ENCODE data around the gene SNX20. TPM values are rescaled to one million over a fixed set of nuclear protein-coding genes. Genes with fewer than 3 reads are reported as not detected.

SNX20 gene
- total RNA-seq, 2 experiments from 2014 or later, result 43.3 to 48.9 TPM

DNA sequence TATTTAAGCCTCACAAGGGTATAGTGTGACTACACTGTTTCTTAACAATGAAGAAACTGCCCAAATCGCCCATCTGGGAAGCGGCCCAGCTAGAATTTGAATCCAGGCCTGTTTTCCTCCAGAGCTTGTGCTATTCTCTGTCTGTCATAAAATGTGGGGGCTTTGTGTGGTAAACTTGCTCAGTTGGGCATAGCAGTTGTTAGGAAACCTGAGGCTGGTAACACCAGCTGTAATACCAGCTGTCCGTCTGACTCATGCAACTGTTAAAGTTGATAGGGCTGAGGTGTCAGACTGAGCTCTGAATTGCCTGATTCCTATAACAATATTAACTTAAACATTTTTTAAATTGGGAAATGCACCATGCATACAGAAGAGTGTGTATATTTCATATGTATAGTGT is 21.6 kb upstream of the SNX20 start:
- Mint-ChIP-seq H3K36me3 (ENCODE audit: low read depth) (peaks cover 36% of the 10 kb centered on the region), H3K27me3 (no peaks in the 10 kb centered on the region), H3K9me3 (ENCODE audit: low read depth) (peaks cover 17% of the 10 kb centered on the region), H3K27ac (no peak overlapping the region), H3K4me1 (peaks cover 63% of the 10 kb centered on the region), H3K4me3 (no peak overlapping the region)
- DNase-seq (no peak), ATAC-seq (no peak)
- POLR2A ChIA-PET, result no interaction called here
- CTCF ChIA-PET, result interaction anchor here (0.7 to 2.4 kb wide), 7 partner anchors 26 to 104 kb away, joined by 3 to 11 read pairs (median 4); no protein-coding TSS in a partner anchor
- intact Hi-C loops (cut with DNase I, micrococcal nuclease), result no loop called here

- Mint-ChIP-seq H3K4me1 (peaks cover 70% of the 10 kb centered on the region), H3K27ac (peak overlapping the region; percentile 88), H3K27me3 (no peaks in the 10 kb centered on the region), H3K4me3 (peak overlapping the region; percentile 71), H3K9me3 (ENCODE audit: low read depth) (peaks cover 8% of the 10 kb centered on the region), H3K36me3 (ENCODE audit: low read depth) (peaks cover 22% of the 10 kb centered on the region)
- DNase-seq, result peak; percentile 82
- ATAC-seq, result peak; percentile 80
- ChIA-PET POLR2A (interaction anchor here (0.6 to 1.4 kb wide), 6 partner anchors 8 to 44 kb away, joined by 3 to 4 read pairs (median 3); partner anchors contain the start of gene CYLD), CTCF (interaction anchor here (0.8 to 2.0 kb wide), 10 partner anchors 20 to 107 kb away, joined by 3 to 10 read pairs (median 3); partner anchors contain the start of gene CYLD)
- intact Hi-C loops (cut with DNase I, micrococcal nuclease), result loop anchor here (1.0 to 5.0 kb wide), 2 partner anchors 42 to 43 kb away; partner anchors contain the start of gene CYLD (in 1 of the 2)
Observed at GRCh38 chr16:50699326-50700159, 18.4 kb upstream of the SNX20 start.

GRCh38 chr16:50697881-50698767 is 17.0 kb upstream of the SNX20 start:
- DNase-seq, result peak; percentile 76
- intact Hi-C loops (cut with DNase I, micrococcal nuclease), result loop anchor here (1.0 to 5.0 kb wide), 3 partner anchors 14 to 44 kb away; partner anchors contain the start of genes CYLD (in 1 of the 2) and SNX20 (in 1 of the 2)
- H3K9me3 Mint-ChIP-seq (ENCODE audit: low read depth), result no peaks in the 10 kb centered on the region
- H3K27me3 Mint-ChIP-seq, result no peaks in the 10 kb centered on the region
- H3K27ac Mint-ChIP-seq, result peak overlapping the region; percentile 88
- POLR2A ChIA-PET, result interaction anchor here (1.3 kb wide), 1 partner anchor 31 kb away, joined by 3 read pairs; no protein-coding TSS in a partner anchor
- ATAC-seq, result peak; percentile 44
- peak overlapping the region; percentile 71 for H3K4me3 Mint-ChIP-seq
- peaks cover 11% of the 10 kb centered on the region for H3K36me3 Mint-ChIP-seq (ENCODE audit: low read depth)
- CTCF ChIA-PET, result interaction anchor here (0.7 to 1.8 kb wide), 8 partner anchors 13 to 108 kb away, joined by 3 to 6 read pairs (median 4); partner anchors contain the start of gene CYLD
- peaks cover 79% of the 10 kb centered on the region for H3K4me1 Mint-ChIP-seq

DNA sequence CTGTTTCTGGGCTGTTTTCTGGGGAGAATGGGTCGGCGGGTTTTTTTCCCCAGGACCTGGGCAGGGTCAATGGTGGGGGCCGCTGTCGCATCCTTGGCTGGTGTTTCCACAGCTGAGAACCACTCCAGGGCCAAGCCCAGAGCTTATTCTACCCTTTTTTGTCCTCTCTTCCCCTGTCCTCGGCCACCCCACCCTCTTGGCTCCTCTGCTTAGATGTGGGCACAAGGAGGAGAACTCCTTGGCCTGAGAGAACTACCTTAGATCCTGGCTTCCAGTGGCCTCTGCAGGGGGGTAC is 16.3 kb upstream of the SNX20 start:
- Mint-ChIP-seq H3K27me3 (no peaks in the 10 kb centered on the region), H3K4me3 (peak overlapping the region; percentile 71), H3K9me3 (ENCODE audit: low read depth) (no peaks in the 10 kb centered on the region), H3K36me3 (ENCODE audit: low read depth) (peaks cover 10% of the 10 kb centered on the region), H3K4me1 (peaks cover 82% of the 10 kb centered on the region), H3K27ac (peak overlapping the region; percentile 88)
- DNase-seq, result no peak
- intact Hi-C loops (cut with DNase I, micrococcal nuclease), result loop anchor here in 1 of 2 experiments (5.0 kb wide), 1 partner anchor 45 kb away; the partner anchor contains the start of gene CYLD
- ATAC-seq, result no peak
- CTCF ChIA-PET, result interaction anchor here (1.1 to 1.8 kb wide), 8 partner anchors 12 to 44 kb away, joined by 3 to 6 read pairs (median 4); partner anchors contain the start of genes CYLD and SNX20
- POLR2A ChIA-PET, result interaction anchor here (1.3 kb wide), 1 partner anchor 17 kb away, joined by 4 read pairs; the partner anchor contains the start of gene SNX20

DNA sequence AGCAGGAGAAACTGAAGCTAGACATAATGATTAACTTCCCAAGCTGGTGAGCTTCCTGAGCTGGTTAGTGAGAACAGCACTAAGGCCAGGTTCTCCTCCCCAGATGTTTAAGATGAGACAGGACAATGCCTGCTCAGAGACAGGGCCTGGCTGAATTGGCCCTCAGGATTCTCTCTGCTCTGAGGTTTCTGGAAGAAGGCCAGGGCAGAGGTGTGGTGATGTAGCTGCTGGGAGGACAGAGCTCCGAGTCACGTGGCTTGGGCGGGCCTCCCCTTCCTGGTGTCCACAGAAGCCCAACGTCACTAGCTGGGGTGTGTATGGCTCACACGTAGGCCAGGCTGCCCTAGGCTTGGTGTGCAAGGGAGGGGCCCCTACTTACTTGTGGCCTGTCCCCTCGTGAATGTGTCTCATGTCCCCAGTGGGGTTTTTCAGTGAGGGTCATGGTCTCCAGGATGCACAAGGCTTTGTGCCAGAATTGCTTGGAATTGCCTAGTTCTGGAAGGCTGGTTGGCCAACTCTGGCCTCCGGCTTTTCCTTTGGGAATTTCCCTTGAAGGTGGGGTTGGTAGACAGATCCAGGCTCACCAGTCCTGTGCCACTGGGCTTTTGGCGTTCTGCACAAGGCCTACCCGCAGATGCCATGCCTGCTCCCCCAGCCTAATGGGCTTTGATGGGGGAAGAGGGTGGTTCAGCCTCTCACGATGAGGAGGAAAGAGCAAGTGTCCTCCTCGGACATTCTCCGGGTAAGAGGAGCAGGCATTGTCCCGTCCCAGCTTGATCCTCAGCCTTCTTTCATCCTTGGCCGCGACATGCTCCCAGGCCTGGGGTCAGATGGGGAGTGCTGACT is 15.7 kb upstream of the SNX20 start:
- Mint-ChIP-seq H3K4me3 (peak overlapping the region; percentile 71), H3K4me1 (peaks cover 83% of the 10 kb centered on the region), H3K27ac (peak overlapping the region; percentile 88), H3K9me3 (ENCODE audit: low read depth) (no peaks in the 10 kb centered on the region), H3K27me3 (no peaks in the 10 kb centered on the region), H3K36me3 (ENCODE audit: low read depth) (peaks cover 10% of the 10 kb centered on the region)
- DNase-seq (peak; percentile 81), ATAC-seq (peak; percentile 51)
- POLR2A ChIA-PET, result interaction anchor here (1.3 kb wide), 1 partner anchor 16 kb away, joined by 4 read pairs; the partner anchor contains the start of gene SNX20
- CTCF ChIA-PET, result interaction anchor here (0.7 to 1.8 kb wide), 9 partner anchors 9 to 110 kb away, joined by 3 to 6 read pairs (median 4); partner anchors contain the start of gene SNX20
- intact Hi-C loops (cut with DNase I, micrococcal nuclease), result loop anchor here in 1 of 2 experiments (1.0 to 5.0 kb wide), 2 partner anchors 11 to 46 kb away; partner anchors contain the start of gene CYLD

DNA sequence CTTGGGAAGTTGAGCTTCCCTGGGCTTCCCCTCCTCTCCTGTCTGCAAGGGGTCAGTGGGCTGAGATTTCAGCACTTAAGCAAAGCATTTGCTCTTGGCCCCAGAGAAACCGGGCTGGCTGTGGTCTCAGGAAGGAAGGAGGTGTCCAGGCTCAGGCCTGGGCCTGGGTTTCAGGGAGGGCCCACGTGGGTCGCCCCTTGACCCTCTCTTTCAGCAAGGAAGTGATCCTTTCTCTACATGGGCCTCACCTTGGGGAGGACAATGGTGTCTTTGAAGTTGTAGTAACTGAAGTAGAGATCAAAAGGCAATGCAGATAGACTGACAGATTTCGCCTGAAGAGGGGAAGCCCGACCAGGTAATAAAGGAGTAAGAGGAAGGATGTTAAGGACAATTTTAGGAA is 15.0 kb upstream of the SNX20 start:
- ChIA-PET CTCF (interaction anchor here (1.0 to 1.7 kb wide), 7 partner anchors 8 to 31 kb away, joined by 3 to 6 read pairs (median 4); partner anchors contain the start of gene SNX20), POLR2A (interaction anchor here (1.3 kb wide), 1 partner anchor 15 kb away, joined by 4 read pairs; the partner anchor contains the start of gene SNX20)
- no peak for ATAC-seq
- Mint-ChIP-seq H3K36me3 (ENCODE audit: low read depth) (peaks cover 6% of the 10 kb centered on the region), H3K4me3 (peak overlapping the region; percentile 22), H3K27me3 (no peaks in the 10 kb centered on the region), H3K27ac (peak overlapping the region; percentile 88), H3K4me1 (peaks cover 81% of the 10 kb centered on the region), H3K9me3 (ENCODE audit: low read depth) (no peaks in the 10 kb centered on the region)
- intact Hi-C loops (cut with DNase I, micrococcal nuclease), result loop anchor here in 1 of 2 experiments (1.0 to 5.0 kb wide), 2 partner anchors 11 to 46 kb away; partner anchors contain the start of gene CYLD
- DNase-seq, result no peak

GRCh38 chr16:50695017-50696000 is 14.2 kb upstream of the SNX20 start:
- no peaks in the 10 kb centered on the region for H3K27me3 Mint-ChIP-seq
- intact Hi-C loops (cut with DNase I, micrococcal nuclease), result loop anchor here in 1 of 2 experiments (5.0 kb wide), 1 partner anchor 47 kb away; the partner anchor contains the start of gene CYLD
- ATAC-seq (no peak), DNase-seq (no peak)
- ChIA-PET CTCF (interaction anchor here (0.6 to 2.0 kb wide), 5 partner anchors 11 to 111 kb away, joined by 3 to 5 read pairs (median 3); no protein-coding TSS in a partner anchor), POLR2A (no interaction called here)
- no peaks in the 10 kb centered on the region for H3K9me3 Mint-ChIP-seq (ENCODE audit: low read depth)
- H3K4me1 Mint-ChIP-seq, result peaks cover 77% of the 10 kb centered on the region
- H3K36me3 Mint-ChIP-seq (ENCODE audit: low read depth), result peaks cover 2% of the 10 kb centered on the region
- H3K27ac Mint-ChIP-seq, result peak overlapping the region; percentile 48
- peak overlapping the region; percentile 71 for H3K4me3 Mint-ChIP-seq

- ChIA-PET CTCF (interaction anchor here (0.5 to 2.0 kb wide), 6 partner anchors 12 to 112 kb away, joined by 3 to 5 read pairs (median 3); no protein-coding TSS in a partner anchor), POLR2A (no interaction called here)
- Mint-ChIP-seq H3K4me1 (peaks cover 70% of the 10 kb centered on the region), H3K27me3 (no peaks in the 10 kb centered on the region), H3K9me3 (ENCODE audit: low read depth) (no peaks in the 10 kb centered on the region), H3K27ac (peak overlapping the region; percentile 48), H3K4me3 (peak overlapping the region; percentile 71), H3K36me3 (ENCODE audit: low read depth) (peaks cover 2% of the 10 kb centered on the region)
- DNase-seq (no peak), ATAC-seq (no peak)
- intact Hi-C loops (cut with DNase I, micrococcal nuclease), result no loop called here
Observed at GRCh38 chr16:50694206-50694605, 13.1 kb upstream of the SNX20 start.
